SU-DHL-6 (cell line): ENCODE measurements around the gene RPS14.

ENCODE experiments used
- H2AFZ ChIP-seq: fragments of 200-600 bp; sonication (generic); 2 replicates; pipeline ENCODE4 v1.6.1; 2014; ENCODE audit warnings: low read depth, mild to moderate bottlenecking, moderate library complexity, mixed read lengths, antibody characterized with exemption, low read length; ENCODE audit not compliant: severe bottlenecking
- H3F3A ChIP-seq: fragments of 200-600 bp; shearing (Covaris generic); 2 replicates; pipeline ENCODE4 v1.6.0; 2016; ENCODE audit warnings: antibody characterized with exemption, mild to moderate bottlenecking; ENCODE audit not compliant: insufficient read depth
- H3K27ac ChIP-seq: fragments of 200-600 bp; sonication (generic); 2 replicates; pipeline ENCODE4 v1.5.1; 2016; ENCODE audit warnings: low read depth, mild to moderate bottlenecking, low read length, moderate library complexity, mixed read lengths
- H3K27me3 ChIP-seq: fragments of 200-600 bp; sonication (generic), shearing (Covaris generic); 2 replicates; pipeline ENCODE4 v1.6.0; 2014; ENCODE audit warnings: mild to moderate bottlenecking, low read length
- H3K36me3 ChIP-seq: fragments of 200-600 bp; sonication (generic); 2 replicates; pipeline ENCODE4 v1.6.1; 2014; ENCODE audit warnings: mild to moderate bottlenecking, low read length, mixed read lengths
- H3K4me2 ChIP-seq: fragments of 300-600, 200-600 bp; shearing (Covaris generic), sonication (generic); 2 replicates; pipeline ENCODE4 v1.6.0; 2014; ENCODE audit warnings: low read length, low read depth, mild to moderate bottlenecking; ENCODE audit not compliant: poor library complexity, severe bottlenecking
- H3K4me3 ChIP-seq: fragments of 200-600 bp; sonication (generic); 2 replicates; pipeline ENCODE4 v1.5.1; 2014; ENCODE audit warnings: antibody characterized with exemption, low read length, mild to moderate bottlenecking, mixed read lengths; ENCODE audit not compliant: insufficient read depth, poor library complexity, severe bottlenecking
- H3K79me2 ChIP-seq: fragments of 200-600 bp; sonication (generic); 2 replicates; pipeline ENCODE4 v1.6.1; 2014; ENCODE audit warnings: mild to moderate bottlenecking, low read length, moderate library complexity; ENCODE audit not compliant: insufficient read depth
- H3K9ac ChIP-seq: fragments of 200-600 bp; sonication (generic); 2 replicates; pipeline ENCODE4 v1.7.0; 2014; ENCODE audit warnings: mild to moderate bottlenecking, low read length
- H3K9me2 ChIP-seq: fragments of 200-600 bp; sonication (generic); replicated peaks from 2 replicates; pipeline ENCODE4 v1.6.1; 2014; ENCODE audit warnings: low read length; ENCODE audit not compliant: insufficient read depth
- H3K9me3 ChIP-seq: fragments of 200-600 bp; sonication (generic); 2 replicates; pipeline ENCODE4 v1.6.1; 2014; ENCODE audit warnings: low read length, mixed read lengths; ENCODE audit not compliant: insufficient read depth
- H4K20me1 ChIP-seq: fragments of 200-600 bp; sonication (generic); 2 replicates; pipeline ENCODE4 v1.6.1; 2014; ENCODE audit warnings: low read depth, mild to moderate bottlenecking, antibody characterized with exemption, low read length, moderate library complexity, mixed read lengths
- EZH2phosphoT487 ChIP-seq: fragments of 200-600 bp; sonication (generic), shearing (Covaris generic); conservative IDR thresholded peaks from 2 replicates; pipeline ENCODE4 v1.6.1; 2018; ENCODE audit warnings: mild to moderate bottlenecking, antibody characterized with exemption, low read length, moderate library complexity, mixed read lengths
- TF ChIP-seq, protein P1 (sequence below): fragments of 200-600 bp; sonication (generic); IDR thresholded peaks from one replicate; pipeline ENCODE4 v1.5.1; 2017; ENCODE audit warnings: antibody characterized with exemption, mild to moderate bottlenecking, low read length, moderate library complexity; ENCODE audit not compliant: insufficient read depth, poor library complexity, severe bottlenecking

Gene RPS14

DNA sequence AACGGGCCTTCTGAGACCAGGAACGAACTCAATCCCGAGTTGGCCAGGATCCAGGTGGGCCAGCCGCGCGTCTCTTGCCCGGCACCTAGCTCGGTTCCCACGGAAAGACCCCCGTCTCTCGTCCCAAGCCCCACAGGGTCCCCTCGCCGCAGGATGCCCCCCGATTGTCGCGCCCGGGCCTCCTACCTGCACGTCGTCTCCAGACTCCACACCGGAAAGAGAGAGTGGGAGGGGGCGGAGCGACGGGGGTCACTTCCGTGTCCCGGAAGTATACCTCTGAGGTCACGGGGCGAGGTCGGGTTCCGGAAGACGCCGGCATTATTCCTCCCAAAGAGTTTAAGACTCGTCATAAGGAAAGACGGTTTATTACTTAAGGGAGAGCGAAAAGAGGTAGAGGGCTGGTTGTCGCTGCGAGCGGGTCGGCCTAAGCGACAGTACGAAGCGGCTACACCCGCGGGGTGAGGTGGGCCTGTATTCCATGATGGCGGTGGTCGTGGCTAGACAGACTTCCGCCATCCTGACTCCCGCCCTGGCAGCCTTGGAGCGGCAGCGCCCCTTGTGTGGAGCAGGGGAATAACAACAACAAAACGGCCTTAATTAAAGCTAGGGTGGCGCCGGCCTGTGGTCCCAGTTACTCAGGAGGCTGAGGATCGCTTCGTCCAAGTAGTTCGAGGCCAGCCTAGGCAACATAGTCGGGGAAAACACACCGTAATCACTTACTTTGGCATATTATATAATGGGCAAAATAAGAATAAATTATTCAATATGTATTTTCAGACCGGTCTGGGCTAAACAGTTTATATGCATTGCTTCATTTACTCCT is at the start of gene RPS14:
TSS of gene RPS14 (minus strand) at position 223 of the 823 bp plus-strand sequence. CDS start 2,006 bp downstream, outside the sequence.
- Histone ChIP-seq H3K4me3 (peak within 1 kb of the TSS; percentile 85), H3K36me3 (peaks cover 34% of the 10 kb centered on the region), H3K9ac (peak within 1 kb of the TSS; percentile 86), H4K20me1 (peaks cover 28% of the 10 kb centered on the region), H3K79me2 (peaks cover 27% of the 10 kb centered on the region), H2AFZ (peak within 1 kb of the TSS; percentile 73), H3K4me2 (peak within 1 kb of the TSS; percentile 83), H3K27me3 (no peaks in the 10 kb centered on the region), H3K9me2 (no peaks in the 10 kb centered on the region), H3F3A (peaks cover 37% of the 10 kb centered on the region), H3K9me3 (no peaks in the 10 kb centered on the region), H3K27ac (peak within 1 kb of the TSS; percentile 85)
- TF ChIP-seq EZH2phosphoT487 = no peak
- TF ChIP-seq, protein P1, sequence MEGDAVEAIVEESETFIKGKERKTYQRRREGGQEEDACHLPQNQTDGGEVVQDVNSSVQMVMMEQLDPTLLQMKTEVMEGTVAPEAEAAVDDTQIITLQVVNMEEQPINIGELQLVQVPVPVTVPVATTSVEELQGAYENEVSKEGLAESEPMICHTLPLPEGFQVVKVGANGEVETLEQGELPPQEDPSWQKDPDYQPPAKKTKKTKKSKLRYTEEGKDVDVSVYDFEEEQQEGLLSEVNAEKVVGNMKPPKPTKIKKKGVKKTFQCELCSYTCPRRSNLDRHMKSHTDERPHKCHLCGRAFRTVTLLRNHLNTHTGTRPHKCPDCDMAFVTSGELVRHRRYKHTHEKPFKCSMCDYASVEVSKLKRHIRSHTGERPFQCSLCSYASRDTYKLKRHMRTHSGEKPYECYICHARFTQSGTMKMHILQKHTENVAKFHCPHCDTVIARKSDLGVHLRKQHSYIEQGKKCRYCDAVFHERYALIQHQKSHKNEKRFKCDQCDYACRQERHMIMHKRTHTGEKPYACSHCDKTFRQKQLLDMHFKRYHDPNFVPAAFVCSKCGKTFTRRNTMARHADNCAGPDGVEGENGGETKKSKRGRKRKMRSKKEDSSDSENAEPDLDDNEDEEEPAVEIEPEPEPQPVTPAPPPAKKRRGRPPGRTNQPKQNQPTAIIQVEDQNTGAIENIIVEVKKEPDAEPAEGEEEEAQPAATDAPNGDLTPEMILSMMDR = peak; percentile 65

DNA sequence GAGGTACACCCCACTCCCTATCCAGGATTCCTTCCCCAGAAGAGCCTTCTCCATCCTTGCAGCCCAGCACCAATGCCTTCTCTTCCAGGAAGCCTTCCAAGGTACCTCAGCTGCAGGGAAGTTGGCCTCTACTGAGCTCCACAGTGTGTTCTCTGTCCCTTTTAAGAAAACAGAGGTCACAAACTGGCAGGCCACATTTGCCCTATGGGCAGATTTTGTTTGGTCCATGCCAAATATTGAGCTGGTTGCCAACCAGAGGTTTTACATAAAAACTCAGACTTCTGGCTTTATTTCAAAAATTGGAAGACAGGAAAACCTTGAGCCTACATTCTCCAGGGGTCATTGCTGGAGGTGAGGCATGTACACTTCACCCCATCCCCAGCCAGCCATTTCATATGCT is 49.4 kb upstream of the RPS14 start:
- no peaks in the 10 kb centered on the region for H4K20me1 ChIP-seq
- H3F3A ChIP-seq = no peaks in the 10 kb centered on the region
- no peaks in the 10 kb centered on the region for H3K9me2 ChIP-seq
- H3K27ac ChIP-seq = no peak overlapping the region
- no peaks in the 10 kb centered on the region for H3K79me2 ChIP-seq
- no peak overlapping the region for H2AFZ ChIP-seq
- H3K4me3 ChIP-seq = no peak overlapping the region
- H3K9ac ChIP-seq = no peak overlapping the region
- TF ChIP-seq, protein P1 = no peak
- no peak for TF ChIP-seq EZH2phosphoT487
- no peaks in the 10 kb centered on the region for H3K36me3 ChIP-seq
- no peaks in the 10 kb centered on the region for H3K27me3 ChIP-seq
- no peaks in the 10 kb centered on the region for H3K9me3 ChIP-seq
- no peak overlapping the region for H3K4me2 ChIP-seq

DNA sequence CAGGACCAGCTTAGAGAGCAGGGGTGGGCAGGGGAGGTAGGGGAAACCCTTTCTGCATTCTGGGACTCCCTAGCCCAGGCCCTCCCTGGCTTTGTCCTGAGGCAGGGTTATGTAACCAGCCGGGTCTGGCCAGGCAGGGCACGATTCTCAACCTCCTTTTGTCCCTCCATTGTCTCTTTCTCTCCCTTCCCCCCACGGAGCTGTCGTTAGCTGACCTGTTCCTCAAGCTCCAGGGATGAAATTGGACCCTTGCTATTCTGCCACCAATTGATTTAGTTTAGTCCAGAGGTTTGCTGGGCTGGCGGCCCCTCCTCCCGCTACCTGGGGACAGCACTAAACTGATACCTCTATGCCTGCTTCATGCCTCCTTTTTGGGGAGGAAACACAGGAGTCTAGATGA is 49.0 kb upstream of the RPS14 start:
- H3K9ac ChIP-seq = no peak overlapping the region
- H3K27ac ChIP-seq = no peak overlapping the region
- no peaks in the 10 kb centered on the region for H3K79me2 ChIP-seq
- no peak overlapping the region for H3K4me3 ChIP-seq
- H3K27me3 ChIP-seq = no peaks in the 10 kb centered on the region
- no peaks in the 10 kb centered on the region for H4K20me1 ChIP-seq
- H3K36me3 ChIP-seq = no peaks in the 10 kb centered on the region
- TF ChIP-seq, protein P1 = no peak
- no peak for TF ChIP-seq EZH2phosphoT487
- no peaks in the 10 kb centered on the region for H3F3A ChIP-seq
- no peak overlapping the region for H2AFZ ChIP-seq
- H3K9me2 ChIP-seq = no peaks in the 10 kb centered on the region
- no peak overlapping the region for H3K4me2 ChIP-seq
- no peaks in the 10 kb centered on the region for H3K9me3 ChIP-seq
